Measurements from ENCODE around the gene RNF212.

The RNF212 gene

DNA sequence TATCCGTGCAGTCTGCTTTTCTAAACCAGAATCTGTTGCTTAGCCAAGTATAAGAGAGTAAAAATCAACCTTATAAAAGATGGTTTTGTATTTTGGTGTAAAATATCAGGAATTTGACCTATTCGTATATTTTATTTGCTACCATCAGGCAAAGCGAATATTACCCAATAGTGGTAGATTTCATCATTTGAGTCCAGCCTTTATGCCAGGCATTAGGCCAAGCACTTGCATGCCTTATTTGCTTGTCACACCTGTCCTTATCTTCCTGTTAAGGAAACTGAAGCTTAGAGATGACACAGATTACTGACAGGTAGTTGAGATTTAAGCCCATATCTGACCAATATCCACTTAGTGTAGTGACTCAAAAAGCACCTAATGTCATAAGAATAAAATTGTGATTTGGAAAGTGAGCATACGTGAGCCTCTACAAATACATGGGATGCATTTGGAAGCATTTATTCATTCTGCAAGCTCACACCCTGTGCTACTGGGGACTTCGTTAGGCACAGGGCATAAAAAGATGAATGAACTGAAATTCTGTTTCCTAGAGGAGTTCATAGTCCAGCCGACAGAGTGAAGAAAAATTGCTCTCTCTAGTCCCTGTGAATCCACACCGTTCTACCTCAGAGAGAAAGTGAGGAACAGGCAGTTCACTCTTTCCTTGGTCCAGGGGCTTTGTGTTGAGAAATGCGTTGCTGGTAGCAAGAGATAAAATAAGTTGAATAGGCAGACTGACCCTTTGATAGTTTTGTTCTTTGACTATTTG lies 2.3 kb upstream of the RNF212 start:
- no peak for DNase-seq (ENCODE audit: low read depth)

DNA sequence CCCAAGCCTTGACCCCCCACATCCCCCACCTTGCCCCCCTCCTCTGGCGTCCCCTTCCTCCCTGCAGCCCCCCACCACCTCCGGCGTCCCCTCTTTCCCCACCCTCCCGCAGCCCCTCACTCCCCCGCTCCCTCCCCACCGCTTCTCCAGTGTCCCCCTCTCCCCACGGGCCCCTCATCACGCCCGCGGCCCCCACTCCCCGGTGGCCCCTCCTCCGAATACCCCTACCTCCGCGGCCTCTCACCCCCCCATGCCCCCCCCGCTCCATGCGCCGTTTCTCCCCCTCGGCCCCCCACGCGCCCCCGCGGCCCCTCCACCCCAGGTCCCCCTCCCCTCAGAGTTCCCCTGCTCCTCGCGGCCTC lies 562 bp downstream of the RNF212 start:
- no peak for DNase-seq (ENCODE audit: low read depth)

DNA sequence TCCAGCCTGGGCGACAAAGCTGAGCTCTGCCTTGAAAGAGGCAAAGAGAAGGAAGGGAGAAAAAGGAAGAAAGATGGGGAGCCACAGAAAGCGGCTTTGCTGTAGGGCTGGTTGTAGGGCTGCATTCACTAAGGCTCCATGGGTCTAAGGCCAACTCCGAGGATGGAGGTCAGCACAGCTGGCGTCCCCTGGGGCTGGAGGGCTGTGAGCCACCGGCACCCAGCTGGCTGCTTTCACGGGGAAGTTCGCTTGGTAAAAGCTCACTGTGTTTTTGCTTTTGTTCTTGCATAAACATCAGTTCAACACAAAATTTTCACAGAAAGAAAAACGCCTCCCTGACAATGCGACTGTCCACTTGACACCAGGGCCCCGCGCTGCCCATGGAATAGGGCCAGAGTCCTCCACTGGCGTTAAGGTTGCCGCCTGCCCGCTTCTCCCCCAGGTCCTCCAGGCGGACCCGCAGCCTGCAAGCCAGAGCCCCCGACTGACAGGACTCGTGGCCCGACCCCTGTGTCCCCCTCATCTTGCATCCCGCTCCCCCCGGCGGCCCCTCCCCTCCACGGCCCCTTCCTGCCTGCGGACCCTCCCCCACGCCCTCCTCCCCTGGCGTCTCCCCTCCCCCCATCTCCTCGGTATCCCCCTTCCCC lies 1.1 kb downstream of the RNF212 start:
- no peak for DNase-seq (ENCODE audit: low read depth)

DNA sequence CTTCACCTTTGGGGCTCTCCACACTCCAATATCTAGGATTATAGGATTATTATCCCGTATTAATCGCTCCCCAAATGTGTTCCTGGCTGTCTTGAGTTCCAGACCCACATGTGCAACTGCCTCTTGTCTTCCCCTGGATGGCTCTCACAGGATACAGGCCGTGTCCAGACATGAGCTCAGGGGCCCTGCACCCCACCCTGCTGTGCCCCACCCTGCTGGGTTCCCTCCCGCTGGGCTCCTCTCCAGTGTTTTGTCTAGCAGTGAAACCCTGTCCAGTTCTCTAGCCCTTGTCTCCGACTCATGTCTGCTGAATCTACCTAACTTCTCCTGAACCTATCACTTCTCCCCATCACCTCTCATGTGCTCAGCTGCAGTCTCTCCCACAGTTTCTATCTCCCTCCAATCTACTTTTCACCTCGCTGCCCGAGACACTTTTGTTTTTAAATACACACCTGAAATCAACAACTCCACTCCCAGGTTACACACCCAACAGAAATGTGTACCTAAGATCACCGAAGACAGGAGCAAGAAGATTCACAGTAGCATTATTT lies 2.0 kb downstream of the RNF212 start:
- DNase-seq (ENCODE audit: low read depth) = no peak

DNA sequence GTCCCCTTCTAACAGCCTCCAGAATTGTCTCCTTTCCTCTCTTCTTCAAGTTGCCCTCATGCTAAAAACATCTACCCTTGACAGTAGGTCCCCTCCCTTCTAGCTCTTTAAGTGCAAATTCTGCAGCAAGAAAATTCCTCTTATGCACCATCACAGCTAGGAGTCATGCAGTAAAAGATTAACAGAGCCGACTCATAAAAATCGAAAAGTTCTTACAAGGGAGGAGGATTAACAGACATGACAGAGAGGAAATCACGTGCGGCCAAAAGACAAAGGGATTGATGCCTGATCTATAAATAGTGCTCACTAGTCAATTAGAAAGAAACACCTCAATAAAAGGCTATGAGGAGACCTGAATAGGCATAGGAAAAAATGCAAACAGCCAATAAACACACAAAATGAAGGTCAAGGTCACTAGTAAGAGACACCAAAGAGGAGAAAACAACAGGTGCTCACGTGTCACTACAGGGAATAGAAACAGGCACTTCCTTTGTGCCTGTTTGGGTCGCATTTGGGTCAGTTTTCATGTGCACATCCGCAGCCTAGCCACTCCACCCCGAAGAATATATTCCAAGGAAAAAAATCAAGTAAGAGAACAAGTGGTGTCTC lies 3.4 kb downstream of the RNF212 start:
- DNase-seq (ENCODE audit: low read depth) = no peak

DNA sequence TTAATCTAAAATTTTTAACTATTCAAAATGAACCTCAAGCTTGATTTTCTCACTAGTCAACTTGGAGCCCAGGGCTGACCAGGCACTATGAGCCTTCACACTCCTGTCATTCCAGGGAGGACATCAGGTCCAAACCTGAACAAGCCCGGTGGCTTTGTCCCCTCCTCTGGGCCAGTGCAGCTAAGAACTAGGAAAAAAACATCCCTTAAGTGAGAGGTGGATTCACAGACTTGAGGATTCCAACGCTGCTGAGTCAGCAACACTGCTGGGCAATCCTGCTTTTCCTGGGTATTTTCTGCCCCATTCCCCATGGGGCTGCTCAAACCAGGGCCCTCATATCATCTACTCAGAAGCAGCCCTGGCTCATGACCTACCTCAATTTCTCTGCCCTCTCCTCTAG lies 4.0 kb downstream of the RNF212 start:
- DNase-seq (ENCODE audit: low read depth) = no peak

DNA sequence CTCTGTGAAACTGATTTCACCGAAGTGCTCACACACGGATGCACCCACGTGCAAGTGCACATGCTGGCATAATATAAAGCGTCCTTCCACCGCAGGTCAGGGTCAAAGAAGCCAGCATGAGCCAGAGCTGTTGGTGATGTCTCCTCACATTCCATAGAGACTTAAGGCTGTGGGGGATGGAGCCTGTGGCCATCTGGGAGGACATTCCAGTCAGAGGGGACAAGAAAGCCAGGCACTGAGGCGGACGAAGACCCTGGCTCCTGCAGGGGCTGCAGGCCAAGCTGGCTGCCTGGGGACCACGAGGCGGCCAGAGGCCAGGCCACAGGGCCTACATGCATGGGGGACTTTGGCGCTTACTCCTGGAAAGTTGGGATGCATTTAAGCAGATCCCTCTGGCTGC lies 7.7 kb downstream of the RNF212 start:
- DNase-seq (ENCODE audit: low read depth) = no peak

DNA sequence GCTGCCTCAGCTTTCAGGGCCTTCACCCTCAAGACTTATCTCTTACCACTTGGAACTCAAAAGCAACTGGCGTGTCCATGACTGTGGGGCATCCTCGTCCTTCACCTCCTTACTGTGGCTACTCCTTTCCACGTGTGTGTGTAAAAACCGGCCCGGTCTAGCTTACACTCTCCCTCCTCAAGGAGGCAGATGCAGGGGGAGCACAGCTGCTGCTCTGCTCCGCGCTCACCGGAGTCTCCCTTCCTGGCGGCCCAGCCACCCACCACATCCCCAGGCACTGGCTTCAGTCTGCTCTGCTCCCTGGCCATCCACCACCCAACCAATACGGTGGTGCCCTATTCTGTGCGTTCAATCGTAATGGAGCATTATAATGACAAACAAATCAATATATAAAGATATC lies 8.3 kb downstream of the RNF212 start:
- no peak for DNase-seq (ENCODE audit: low read depth)

DNA sequence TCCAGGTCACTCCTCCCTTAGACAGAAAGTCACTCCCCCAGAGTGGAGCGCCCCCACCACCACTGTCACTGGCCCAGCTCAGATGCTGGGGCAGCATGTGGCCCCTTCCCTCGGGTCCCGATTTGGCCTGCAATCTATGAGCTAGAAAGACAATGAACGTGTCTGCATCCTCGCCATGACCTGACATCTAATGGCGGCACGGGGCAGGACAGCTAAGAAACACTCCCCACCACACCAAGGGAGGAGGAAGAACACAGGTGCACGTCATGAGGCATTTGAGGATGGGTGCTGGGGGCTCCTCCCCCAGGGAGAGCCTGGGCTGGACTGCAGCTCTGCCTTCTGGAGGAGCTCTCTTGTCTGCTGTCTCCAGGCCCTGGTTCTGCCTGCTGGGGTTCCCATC lies 8.7 kb downstream of the RNF212 start:
- DNase-seq (ENCODE audit: low read depth) = no peak

DNA sequence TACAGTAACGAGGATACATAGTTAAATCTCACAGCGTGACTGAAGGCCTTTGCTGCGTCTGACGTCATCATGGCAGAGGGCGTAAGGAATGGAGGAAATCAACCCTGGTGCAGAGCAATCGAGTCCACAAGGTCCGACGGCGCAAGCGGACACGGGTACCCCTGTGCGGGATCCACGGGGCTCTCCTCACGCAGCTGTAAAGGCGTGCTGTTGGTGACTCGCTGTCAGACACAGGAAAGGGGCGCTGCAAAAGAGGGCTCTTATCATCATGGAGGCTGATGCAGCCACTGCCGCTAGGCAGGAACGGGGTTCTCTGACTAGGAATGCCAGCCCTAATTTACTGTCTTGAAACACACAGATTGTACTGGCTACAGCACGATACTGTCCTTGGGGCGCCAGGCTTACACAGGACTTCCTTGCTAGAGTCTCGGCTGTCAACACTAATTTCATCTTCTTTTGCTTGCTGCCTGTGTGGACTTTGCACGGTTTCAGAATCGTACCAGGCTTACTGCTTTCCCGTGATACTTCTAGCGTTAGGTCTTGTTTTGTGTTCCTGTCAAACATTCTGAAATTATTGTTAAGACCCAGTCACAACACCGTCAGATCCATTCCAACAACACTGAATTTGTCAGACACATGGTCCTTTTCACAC lies 13.6 kb downstream of the RNF212 start:
- DNase-seq (ENCODE audit: low read depth) = no peak

DNA sequence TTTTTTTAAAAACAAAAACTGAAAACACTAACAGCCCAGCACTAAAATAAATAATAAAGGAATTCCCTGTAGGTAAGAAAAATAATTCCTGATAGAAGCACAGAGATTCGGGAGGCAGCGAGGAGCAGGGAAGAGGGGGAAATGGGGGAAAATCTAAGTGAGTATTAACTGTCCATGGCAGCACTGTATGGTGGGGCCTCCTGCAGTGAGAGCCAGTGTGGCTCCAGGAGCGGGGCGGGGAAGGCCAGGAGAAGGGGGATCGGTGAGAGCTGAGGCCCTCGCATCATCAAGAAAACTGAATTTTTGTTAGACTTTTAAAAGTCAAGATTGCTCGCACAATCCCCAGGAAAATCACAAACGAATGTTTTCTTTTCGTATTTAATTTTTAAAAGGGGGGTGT lies 14.1 kb downstream of the RNF212 start:
- no peak for DNase-seq (ENCODE audit: low read depth)

DNA sequence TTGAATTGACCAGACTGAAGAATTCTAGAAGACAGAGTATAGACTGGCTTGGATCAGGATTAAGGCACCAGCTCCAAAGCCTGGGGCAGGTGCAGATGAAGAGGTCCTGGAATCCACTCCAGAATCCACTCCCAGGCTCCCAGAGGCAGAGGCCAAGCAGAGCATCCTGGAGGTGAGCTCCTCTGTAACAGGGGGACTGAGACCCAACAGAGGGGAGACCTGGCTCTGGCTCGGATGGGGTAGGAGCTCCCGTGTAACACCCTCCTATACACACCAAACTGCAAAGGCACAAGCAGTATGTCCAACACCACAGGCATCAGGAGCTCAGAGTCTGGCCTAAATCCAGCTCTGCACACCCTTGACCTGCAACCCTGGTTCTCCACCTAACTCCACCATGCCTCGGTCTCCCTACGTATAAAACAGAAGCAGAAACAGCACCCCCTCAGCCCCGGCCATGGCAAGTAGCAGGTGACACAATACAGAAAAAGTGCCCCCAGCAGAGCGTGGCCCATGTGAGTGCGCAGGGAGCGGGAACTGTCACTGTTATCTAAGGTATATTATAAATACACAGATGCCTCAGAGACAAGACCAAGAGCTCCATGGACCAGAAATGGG lies 14.9 kb downstream of the RNF212 start:
- no peak for DNase-seq (ENCODE audit: low read depth)

DNA sequence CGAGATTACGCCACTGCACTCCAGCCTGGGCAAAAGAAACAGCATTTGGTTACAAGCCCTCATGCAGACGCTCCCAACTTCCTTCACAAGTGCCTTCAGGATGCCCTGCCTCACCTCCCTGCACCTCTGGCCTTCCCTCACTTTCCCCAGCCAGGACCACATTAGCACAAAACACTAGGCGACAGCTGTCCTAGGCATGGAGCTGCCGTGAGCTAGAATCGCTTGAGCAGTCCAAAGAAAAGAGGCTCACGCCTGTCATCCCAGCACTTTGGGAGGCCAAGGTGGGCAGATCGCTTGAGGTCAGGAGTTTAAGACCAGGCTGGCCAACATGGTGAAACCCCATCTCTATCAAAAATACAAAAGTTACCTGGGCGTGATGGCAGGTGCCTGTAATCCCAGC lies 15.8 kb downstream of the RNF212 start:
- no peak for DNase-seq (ENCODE audit: low read depth)

DNA sequence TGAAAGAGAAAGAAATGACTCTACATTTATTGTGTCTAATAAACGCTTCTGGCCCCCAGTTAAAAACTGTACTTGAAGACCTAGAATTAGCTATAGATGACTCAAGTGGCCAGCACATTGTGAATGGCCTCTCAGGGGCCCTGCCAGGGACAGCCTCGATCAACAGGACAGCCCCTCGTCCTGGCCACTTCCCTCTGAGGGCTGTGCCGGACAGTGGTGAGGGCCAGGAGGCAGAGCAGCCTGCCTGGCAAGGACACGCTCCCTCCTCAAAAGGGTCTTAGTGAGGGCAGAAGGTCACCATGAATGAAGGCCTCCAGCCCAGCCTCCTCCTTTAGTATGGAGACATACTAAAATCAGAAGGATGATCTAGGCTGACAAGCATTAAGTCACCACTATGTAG lies 16.5 kb downstream of the RNF212 start:
- DNase-seq (ENCODE audit: low read depth) = no peak

DNA sequence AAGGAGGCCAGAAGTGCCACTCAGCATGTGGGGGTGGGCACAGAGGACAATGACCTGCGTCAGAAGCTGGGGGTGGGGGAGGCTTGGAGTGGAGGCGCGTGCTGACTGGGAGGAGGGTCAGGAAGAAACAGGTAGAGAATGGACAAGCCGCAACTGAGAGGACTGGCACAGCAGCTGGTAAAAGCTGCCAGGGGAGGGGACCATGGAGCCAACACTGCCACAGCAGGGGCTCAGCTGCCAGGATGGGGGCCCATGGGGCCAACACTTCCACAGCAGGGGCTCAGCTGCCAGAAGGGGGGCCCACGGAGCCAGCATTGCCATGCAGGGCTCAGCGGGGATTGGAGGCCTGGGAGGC lies 19.1 kb downstream of the RNF212 start:
- DNase-seq (ENCODE audit: low read depth) = no peak

DNA sequence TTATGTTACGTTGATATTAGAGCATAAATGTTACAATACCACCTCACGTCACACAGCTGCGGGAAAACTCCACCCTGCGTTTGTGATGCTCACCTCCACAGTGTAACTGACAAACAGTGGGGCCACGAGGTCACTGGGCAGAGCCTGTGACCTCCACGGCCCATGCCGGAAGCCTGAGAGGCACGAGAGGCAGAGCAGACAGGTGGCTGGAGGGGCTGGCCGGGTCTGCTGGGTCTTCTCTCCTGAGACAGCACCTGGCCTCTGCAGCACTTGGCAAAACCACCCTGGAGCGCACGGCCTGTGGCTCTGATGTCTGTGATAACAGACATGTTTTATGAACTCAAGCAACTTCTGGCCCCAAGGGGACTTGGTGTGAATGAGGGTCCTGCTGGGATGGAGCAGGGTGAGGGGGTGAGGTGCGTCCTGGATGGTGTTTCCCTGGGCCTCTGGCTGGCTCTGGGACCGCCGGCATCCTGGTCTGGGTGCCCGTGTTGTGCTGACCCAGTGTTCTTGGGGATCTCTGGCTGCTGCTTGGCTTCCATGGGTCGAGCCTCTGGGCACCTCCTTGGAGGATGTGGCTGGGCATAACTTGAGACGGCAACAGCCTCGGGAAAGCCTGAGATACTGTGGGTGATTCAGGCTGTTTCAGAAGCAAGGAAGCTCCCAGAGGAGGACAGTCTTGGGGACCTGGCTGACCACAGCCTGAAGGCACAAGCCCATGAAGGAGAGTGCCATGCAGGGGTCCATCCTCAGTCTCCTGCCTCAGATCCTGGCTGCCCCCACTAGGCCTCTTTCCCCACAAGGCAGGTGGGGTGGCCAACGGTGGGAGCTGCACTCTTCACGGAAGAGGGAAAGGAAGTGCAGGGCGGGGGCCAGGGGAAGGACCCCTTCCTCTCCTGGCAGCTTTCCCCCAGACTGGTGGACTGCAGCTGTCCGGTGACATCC lies 19.7 kb downstream of the RNF212 start:
- DNase-seq (ENCODE audit: low read depth) = no peak

DNA sequence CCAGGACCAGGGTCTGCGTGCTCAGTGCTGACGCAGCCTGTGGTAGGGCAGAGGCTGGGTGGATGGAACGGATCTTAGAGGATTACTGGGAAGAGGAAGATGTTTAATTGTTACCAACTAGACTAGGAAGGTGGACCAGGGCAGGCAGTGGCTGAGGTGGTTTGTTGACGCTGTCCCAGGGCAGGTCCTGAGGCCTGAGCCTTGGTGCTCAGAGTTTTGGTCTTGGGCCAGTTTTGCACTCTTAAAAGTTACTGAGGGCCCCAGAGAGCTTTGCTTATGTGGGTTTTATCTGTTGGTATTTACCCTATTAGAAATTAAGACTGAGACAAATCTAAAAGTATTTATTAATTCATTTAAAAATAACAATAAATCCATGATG lies 20.4 kb downstream of the RNF212 start:
- no peak for DNase-seq (ENCODE audit: low read depth)

DNA sequence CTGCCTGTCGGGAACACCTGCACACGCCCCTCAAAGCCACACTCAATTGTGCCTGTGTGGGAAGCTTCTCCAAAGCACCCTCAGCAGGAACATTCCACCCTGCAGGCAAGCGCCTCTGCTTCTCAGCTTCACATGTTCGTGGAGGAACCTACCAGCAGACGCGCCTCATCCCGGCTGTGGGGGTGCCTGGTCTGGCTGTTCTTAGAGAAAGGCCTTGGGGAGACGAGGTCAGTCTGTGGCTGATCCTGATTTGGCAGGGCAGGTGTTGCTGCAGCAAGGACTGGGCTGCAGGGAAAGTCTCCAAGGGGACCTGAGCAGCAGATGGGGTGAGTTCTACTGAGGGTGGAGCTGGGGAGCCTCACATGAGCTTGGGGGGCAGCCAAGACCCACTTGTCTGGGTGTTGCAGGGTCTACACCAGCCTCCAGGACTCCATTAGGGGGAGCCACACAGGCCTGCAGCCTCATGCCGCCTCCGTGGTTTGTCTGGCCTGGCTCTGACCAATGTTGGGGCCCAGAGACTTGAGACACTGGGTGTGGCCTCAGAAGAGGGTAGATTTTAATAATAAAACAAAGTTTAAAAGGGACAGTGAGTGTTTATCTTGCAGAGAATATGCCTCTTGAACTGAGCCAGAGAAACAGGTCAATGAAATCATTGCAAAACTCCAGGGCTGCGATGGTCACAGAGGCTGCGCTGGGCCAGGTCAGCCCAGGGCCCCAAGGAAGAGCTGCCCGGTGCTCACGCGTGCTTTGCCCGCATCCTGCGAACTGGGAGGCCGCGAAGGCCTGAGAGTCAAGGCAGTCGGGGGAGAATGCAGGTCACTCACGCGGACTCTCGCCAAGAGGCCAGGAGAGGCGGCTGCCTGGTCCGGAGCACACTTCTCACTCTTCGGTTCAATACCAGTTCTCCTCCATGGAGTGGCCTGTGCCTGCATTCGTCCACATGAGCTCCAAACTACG lies 21.1 kb downstream of the RNF212 start:
- DNase-seq (ENCODE audit: low read depth) = no peak

DNA sequence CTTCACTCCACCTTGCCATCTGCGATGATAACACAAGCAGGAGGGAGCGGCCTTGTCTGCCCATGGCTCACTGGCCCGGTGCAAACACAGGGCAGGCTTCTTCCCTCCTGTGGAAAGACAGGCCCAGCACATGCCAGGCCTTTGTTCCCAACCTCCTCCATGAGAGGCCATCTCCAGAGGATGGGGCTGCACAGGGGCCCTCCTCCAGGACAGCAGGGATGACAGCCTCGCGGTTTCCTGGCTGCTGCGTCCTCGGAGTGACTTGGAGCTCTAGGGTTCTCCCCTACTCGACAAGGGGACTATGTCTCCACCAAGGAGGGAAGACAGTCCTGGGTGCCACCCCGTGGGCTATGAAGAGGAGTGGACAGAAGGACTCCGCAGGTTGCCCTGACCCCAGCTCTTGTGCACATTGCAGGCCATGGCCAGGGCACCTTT lies 21.8 kb downstream of the RNF212 start:
- DNase-seq (ENCODE audit: low read depth) = no peak
